Tibial artery (tissue), 4 donors: ENCODE measurements around the gene PTPRD.

ENCODE experiments used
- DNase-seq, 2 donors: peaks; one replicate each; pipeline ENCODE4 v3.0.0-alpha.2; 2019
- H3K27ac ChIP-seq, 2 donors: fragments of 200-600 bp; sonication (generic) in 1 of 2; 1 replicate in 1 of 2; 2 replicates in 1 of 2; pipeline ENCODE4 v1.5.1; 2018 to 2019; ENCODE audit warnings: mild to moderate bottlenecking in 1 of 2
- H3K27me3 ChIP-seq, 2 donors: fragments of 200-600 bp; sonication (generic) in 1 of 2; one replicate each; pipeline versions ENCODE4 v1.5.1 to v1.6.0; 2016 to 2019
- H3K36me3 ChIP-seq, 3 donors: fragments of 200-600 bp; sonication (generic) in 2 of 3; one replicate each; pipeline ENCODE4 v1.5.1; 2016 to 2019; ENCODE audit warnings: mild to moderate bottlenecking in 2 of 3
- H3K4me1 ChIP-seq, 4 donors: fragments of 200-600 bp; sonication (generic) in 2 of 4; 1 replicate in 3 of 4; 2 replicates in 1 of 4; pipeline ENCODE4 v1.5.1; 2016 to 2019
- H3K4me3 ChIP-seq, 2 donors: fragments of 200-600 bp; sonication (generic) in 1 of 2; 1 replicate in 1 of 2; 2 replicates in 1 of 2; pipeline ENCODE4 v1.5.1; 2018 to 2019; ENCODE audit warnings: mild to moderate bottlenecking in 2 of 2
- H3K9me3 ChIP-seq, 3 donors: fragments of 200-600 bp; sonication (generic) in 1 of 3; one replicate each; pipeline ENCODE4 v1.5.1; 2016 to 2019
- intact Hi-C: fragments of 100-400 bp; cut with DNase I; formaldehyde crosslinking; loops from one replicate; pipeline ENCODE4 v1.15.0; 2023; ENCODE audit warnings: low total_unique reads
- TF ChIP-seq, protein P1 (sequence below), 2 experiments: fragments of 200-600 bp in 1 of 2; fragments of 450-650 bp in 1 of 2; IDR thresholded peaks; one replicate each; pipeline ENCODE4 v1.5.1; 2017 to 2019; ENCODE audit warnings: antibody characterized with exemption in 2 of 2, mild to moderate bottlenecking in 1 of 2, moderate library complexity in 1 of 2

Gene PTPRD

DNA sequence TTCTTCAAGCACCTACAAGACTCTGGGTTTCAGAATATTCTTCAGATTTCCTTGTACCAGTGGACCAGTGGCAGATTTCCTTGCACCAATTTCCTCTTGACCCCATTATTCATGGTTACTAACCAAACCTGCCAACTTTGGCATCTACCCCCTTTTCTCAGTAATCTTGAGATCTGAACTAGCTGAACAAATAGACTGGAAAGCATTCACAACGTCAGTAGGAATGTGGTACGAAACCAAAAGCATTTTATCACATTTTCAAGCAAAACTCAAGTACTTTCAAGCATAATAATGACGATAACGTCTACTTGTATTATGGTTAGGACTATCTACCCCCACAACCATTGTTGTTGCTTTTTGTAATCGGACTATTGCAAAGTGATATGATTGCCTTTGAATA, 1217.3 kb downstream of the PTPRD start:
- Histone ChIP-seq H3K27ac (no peak overlapping the region), H3K36me3 (no peaks in the 10 kb centered on the region), H3K4me1 (no peaks in the 10 kb centered on the region), H3K9me3 (no peaks in the 10 kb centered on the region), H3K27me3 (no peaks in the 10 kb centered on the region), H3K4me3 (no peak overlapping the region)
- intact Hi-C loops: no loop called here
- no peak for DNase-seq
- TF ChIP-seq, protein P1, sequence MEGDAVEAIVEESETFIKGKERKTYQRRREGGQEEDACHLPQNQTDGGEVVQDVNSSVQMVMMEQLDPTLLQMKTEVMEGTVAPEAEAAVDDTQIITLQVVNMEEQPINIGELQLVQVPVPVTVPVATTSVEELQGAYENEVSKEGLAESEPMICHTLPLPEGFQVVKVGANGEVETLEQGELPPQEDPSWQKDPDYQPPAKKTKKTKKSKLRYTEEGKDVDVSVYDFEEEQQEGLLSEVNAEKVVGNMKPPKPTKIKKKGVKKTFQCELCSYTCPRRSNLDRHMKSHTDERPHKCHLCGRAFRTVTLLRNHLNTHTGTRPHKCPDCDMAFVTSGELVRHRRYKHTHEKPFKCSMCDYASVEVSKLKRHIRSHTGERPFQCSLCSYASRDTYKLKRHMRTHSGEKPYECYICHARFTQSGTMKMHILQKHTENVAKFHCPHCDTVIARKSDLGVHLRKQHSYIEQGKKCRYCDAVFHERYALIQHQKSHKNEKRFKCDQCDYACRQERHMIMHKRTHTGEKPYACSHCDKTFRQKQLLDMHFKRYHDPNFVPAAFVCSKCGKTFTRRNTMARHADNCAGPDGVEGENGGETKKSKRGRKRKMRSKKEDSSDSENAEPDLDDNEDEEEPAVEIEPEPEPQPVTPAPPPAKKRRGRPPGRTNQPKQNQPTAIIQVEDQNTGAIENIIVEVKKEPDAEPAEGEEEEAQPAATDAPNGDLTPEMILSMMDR (IDR thresholded peaks at IDR 0.05): no peak

DNA sequence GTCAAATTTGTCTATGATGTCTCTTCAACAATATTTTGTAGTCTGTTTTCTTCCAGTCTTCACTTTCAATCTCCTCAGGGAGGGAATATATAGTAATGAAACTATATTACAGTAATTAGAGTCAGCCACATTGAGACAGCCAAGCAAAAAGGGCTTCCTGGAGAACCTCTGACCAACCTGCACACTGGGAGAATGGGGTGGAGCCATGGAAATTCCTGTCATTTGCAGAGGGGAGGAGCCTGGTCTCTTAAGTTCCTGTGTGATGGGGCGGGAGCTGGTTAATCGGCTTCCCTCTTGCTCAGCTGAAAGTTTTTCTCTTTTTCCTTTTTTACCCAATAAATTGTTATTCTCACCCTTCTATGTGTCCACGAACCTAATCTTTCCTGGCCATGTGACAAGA, 1220.0 kb downstream of the PTPRD start:
- no peak for DNase-seq
- Histone ChIP-seq H3K27ac (no peak overlapping the region), H3K4me3 (no peak overlapping the region), H3K36me3 (no peaks in the 10 kb centered on the region), H3K9me3 (no peaks in the 10 kb centered on the region), H3K27me3 (no peaks in the 10 kb centered on the region), H3K4me1 (no peaks in the 10 kb centered on the region)
- TF ChIP-seq, protein P1 (IDR thresholded peaks at IDR 0.05): no peak
- intact Hi-C loops: no loop called here

DNA sequence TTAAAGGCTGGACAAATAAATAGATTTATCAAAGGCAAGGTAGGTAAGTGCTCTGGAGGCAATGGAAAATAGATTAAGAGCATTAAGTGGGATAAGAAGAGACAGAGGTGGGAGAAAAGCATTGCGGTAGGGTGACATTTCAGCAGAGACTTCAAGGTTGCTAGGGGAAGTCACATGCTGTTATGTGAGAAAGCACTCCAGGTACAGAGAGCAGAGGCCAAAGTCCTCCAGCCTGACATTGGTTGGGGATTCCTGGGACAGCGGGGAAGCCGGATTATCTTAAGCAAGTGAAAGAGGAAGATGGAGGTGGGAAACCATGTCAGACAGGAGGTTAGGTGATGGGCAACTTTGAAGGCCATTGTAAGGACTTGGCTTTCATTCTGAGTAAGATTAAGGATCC, 1222.9 kb downstream of the PTPRD start:
- no peak overlapping the region for H3K4me3 ChIP-seq
- H3K27ac ChIP-seq: no peak overlapping the region
- DNase-seq: no peak
- no peaks in the 10 kb centered on the region for H3K4me1 ChIP-seq
- no peaks in the 10 kb centered on the region for H3K36me3 ChIP-seq
- intact Hi-C loops: no loop called here
- no peaks in the 10 kb centered on the region for H3K27me3 ChIP-seq
- H3K9me3 ChIP-seq: no peaks in the 10 kb centered on the region
- TF ChIP-seq, protein P1 (IDR thresholded peaks at IDR 0.05): no peak

DNA sequence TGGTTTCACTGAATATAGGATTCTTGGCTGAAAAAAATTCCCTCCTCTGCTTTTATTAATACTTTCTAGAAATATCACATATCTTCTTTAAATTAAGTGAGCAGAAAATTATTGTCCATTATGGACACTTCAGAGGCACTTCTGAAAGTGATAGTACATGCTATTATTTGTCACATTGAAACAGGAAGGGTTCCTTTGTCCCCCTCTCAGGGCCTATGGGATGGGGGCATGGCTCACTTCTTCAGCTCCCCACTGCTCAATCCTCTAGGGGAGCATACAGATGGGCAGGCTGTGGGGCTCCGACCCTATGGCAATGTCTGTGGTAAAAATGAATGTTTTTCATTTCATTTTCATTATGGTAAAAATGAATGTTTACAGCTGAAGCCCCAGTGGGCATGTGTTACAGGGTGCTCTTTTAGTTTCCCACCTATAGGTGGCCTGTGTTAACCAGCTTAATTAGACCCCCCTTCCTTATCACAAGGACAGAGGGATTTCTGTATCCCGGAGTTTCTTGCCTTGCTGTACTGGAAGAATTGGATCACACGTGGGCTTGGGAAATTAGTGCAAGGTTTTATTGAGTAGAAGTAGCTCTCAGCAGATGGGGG, 1225.2 kb downstream of the PTPRD start:
- Histone ChIP-seq H3K4me3 (no peak overlapping the region), H3K36me3 (no peaks in the 10 kb centered on the region), H3K9me3 (no peaks in the 10 kb centered on the region), H3K4me1 (no peaks in the 10 kb centered on the region), H3K27me3 (no peaks in the 10 kb centered on the region), H3K27ac (no peak overlapping the region)
- TF ChIP-seq, protein P1 (IDR thresholded peaks at IDR 0.05): no peak
- intact Hi-C loops: no loop called here
- no peak for DNase-seq

DNA sequence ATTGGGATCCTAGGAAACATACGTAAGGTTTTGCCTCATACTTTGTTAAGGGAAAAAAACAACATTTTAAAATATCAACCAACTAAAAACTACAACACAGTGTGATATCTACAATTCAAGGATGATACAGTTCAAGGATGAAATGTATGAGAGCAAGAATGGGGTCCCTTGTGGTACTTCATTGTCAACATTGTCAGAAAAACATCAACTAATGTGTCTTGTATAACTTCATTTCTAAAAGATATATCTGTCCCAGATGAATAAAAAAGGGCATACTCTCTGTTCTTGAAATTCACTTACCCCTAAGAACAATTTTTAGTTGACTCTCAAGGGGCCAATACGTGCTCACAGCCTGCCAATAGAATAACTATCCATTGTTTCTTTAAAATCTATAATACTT, 1250.5 kb downstream of the PTPRD start:
- H3K4me1 ChIP-seq: no peaks in the 10 kb centered on the region
- H3K36me3 ChIP-seq: no peaks in the 10 kb centered on the region
- intact Hi-C loops: no loop called here
- no peaks in the 10 kb centered on the region for H3K9me3 ChIP-seq
- H3K27ac ChIP-seq: no peak overlapping the region
- no peaks in the 10 kb centered on the region for H3K27me3 ChIP-seq
- TF ChIP-seq, protein P1 (IDR thresholded peaks at IDR 0.05): no peak
- no peak for DNase-seq
- H3K4me3 ChIP-seq: no peak overlapping the region
